Body of pancreas (tissue), 4 donors: ENCODE measurements around the gene HBG2. TPM values are rescaled to one million over a fixed set of nuclear protein-coding genes. Genes with fewer than 3 reads are reported as not detected.
"Not testable (repeated sequence)": the region's sequence is repeated elsewhere in the genome, so short reads cannot be mapped to it uniquely, and the experiment has no call there.

Experiments used
- ATAC-seq: fragments of 150-250 bp; one replicate; pipeline ENCODE4 v1.9.1; 2016
- DNase-seq, 4 donors: peaks; one replicate each; pipeline ENCODE4 v3.0.0-alpha.2; 2019
- H3K27ac ChIP-seq, 4 donors: fragments of 200-600 bp; sonication (generic); 1 replicate in 3 of 4; 2 replicates in 1 of 4; pipeline versions ENCODE4 v1.5.1 to v1.6.1; 2016 to 2019; ENCODE audit warnings: mild to moderate bottlenecking in 1 of 4, mixed read lengths in 1 of 4, moderate library complexity in 1 of 4
- H3K27me3 ChIP-seq, 2 donors: fragments of 200-600 bp; sonication (generic); one replicate each; pipeline ENCODE4 v1.6.0; 2016; ENCODE audit warnings: mild to moderate bottlenecking in 1 of 2
- H3K36me3 ChIP-seq, 2 donors: fragments of 200-600 bp; sonication (generic); replicated peaks in 1 of 2; 2 replicates each; pipeline ENCODE4 v1.5.1; 2016; ENCODE audit warnings: low read depth in 2 of 2; ENCODE audit not compliant: insufficient read depth in 1 of 2
- H3K4me1 ChIP-seq: fragments of 200-600 bp; sonication (generic); one replicate; pipeline ENCODE4 v1.6.0; 2016
- H3K4me3 ChIP-seq, 2 donors: fragments of 200-600 bp; sonication (generic); 1 replicate in 1 of 2; 2 replicates in 1 of 2; pipeline ENCODE4 v1.5.1; 2016 to 2019
- H3K9me3 ChIP-seq, 3 donors: fragments of 200-600 bp; sonication (generic); 1 replicate in 2 of 3; 2 replicates in 1 of 3; pipeline ENCODE4 v1.5.1; 2016
- CTCF ChIP-seq, 7 experiments: fragments of 450-650 bp in 4 of 7; fragments of 200-600 bp in 3 of 7; sonication (generic) in 3 of 7; IDR thresholded peaks; one replicate each; pipeline ENCODE4 v1.5.1; 2016 to 2019; ENCODE audit warnings: antibody characterized with exemption in 7 of 7
- POLR2A ChIP-seq, 3 donors: fragments of 450-650 bp; IDR thresholded peaks; one replicate each; pipeline ENCODE4 v1.6.1; 2016; ENCODE audit warnings: antibody characterized with exemption in 3 of 3, mild to moderate bottlenecking in 2 of 3
- WGBS, 2 donors: methylation state at CpG; one replicate each; pipeline ENCODE4 v1.1.5; 2017; 5-methylcytosine and 5-hydroxymethylcytosine counted together
- intact Hi-C: fragments of 100-400 bp; cut with DNase I; formaldehyde crosslinking; loops from one replicate; pipeline ENCODE4 v1.15.1; 2023
- total RNA-seq, 2 donors: library from RNA; depleted of rRNA; stranded (reverse); fragments of >200 nt; gene quantifications; one replicate each; pipeline ENCODE4 v1.1.0, GENCODE V29; 2016

HBG2 gene
- total RNA-seq, 2 donors from 2014 or later: not detected

GRCh38 chr11:5257296-5257695 lies 2.7 kb upstream of the HBG2 start:
- Histone ChIP-seq H3K4me1 (no peaks in the 10 kb centered on the region), H3K9me3 (no peaks in the 10 kb centered on the region), H3K27me3 (no peaks in the 10 kb centered on the region), H3K36me3 (no peaks in the 10 kb centered on the region), H3K4me3 (no peak overlapping the region), H3K27ac (no peak overlapping the region)
- no peak for ATAC-seq
- no peak for DNase-seq
- TF ChIP-seq POLR2A (IDR thresholded peaks at IDR 0.05) (no peak), CTCF (IDR thresholded peaks at IDR 0.05) (no peak)
- WGBS, 2 donors: 13 to 17% methylated on average over 2 of the region's 2 CpGs
- intact Hi-C loops: no loop called here

DNA sequence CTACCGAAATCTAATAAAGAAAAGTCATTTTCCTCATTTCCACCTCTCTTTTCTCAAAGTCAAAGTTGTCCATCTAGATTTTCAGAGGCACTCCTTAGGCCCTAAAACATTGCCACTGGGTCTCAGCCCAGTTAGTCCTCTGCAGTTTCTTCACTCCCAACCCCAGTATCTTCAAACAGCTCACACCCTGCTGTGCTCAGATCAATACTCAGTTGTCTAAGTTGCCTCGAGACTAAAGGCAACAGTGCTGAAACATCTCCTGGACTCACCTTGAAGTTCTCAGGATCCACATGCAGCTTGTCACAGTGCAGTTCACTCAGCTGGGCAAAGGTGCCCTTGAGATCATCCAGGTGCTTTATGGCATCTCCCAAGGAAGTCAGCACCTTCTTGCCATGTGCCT lies 558 bp downstream of the HBG2 start:
- H3K27me3 ChIP-seq, H3K9me3 ChIP-seq, ATAC-seq, DNase-seq, H3K27ac ChIP-seq, intact Hi-C loops, H3K4me1 ChIP-seq, H3K4me3 ChIP-seq, H3K36me3 ChIP-seq: not testable (repeated sequence)
- WGBS, 2 donors: 51 to 61% methylated on average over 2 of the region's 2 CpGs

DNA sequence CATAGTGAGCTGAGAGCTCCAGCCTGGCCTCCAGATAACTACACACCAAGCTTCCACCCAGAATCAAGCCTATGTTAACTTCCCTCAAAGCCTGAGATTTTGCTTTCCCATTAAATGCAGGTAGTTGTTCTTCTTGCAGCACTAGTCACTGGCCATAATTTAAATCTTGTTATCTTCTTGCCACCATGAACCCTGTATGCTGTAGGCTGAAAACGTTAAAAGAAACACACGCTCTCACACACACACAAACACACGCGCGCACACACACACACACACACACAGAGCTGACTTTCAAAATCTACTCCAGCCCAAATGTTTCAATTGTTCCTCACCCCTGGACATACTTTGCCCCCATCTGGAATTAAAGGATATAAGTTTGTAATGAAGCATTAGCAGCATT lies 1.1 kb downstream of the HBG2 start:
- H3K4me3 ChIP-seq, DNase-seq, H3K36me3 ChIP-seq, H3K27me3 ChIP-seq, H3K9me3 ChIP-seq, intact Hi-C loops, ATAC-seq, H3K27ac ChIP-seq, H3K4me1 ChIP-seq: not testable (repeated sequence)
- 78 to 80% methylated on average over 5 of the region's 5 CpGs for WGBS, 2 donors

- no peak overlapping the region for H3K4me3 ChIP-seq
- no peaks in the 10 kb centered on the region for H3K36me3 ChIP-seq
- H3K27ac ChIP-seq: no peak overlapping the region
- no peak for DNase-seq
- intact Hi-C loops: no loop called here
- no peak for TF ChIP-seq CTCF (IDR thresholded peaks at IDR 0.05)
- no peak for TF ChIP-seq POLR2A (IDR thresholded peaks at IDR 0.05)
- H3K4me1 ChIP-seq: no peaks in the 10 kb centered on the region
- ATAC-seq: no peak
- 34 to 47% methylated on average over 1 of the region's 1 CpG for WGBS, 2 donors
- no peaks in the 10 kb centered on the region for H3K27me3 ChIP-seq
- H3K9me3 ChIP-seq: no peaks in the 10 kb centered on the region
Observed at GRCh38 chr11:5252919-5253265, 1.7 kb downstream of the HBG2 start.

DNA sequence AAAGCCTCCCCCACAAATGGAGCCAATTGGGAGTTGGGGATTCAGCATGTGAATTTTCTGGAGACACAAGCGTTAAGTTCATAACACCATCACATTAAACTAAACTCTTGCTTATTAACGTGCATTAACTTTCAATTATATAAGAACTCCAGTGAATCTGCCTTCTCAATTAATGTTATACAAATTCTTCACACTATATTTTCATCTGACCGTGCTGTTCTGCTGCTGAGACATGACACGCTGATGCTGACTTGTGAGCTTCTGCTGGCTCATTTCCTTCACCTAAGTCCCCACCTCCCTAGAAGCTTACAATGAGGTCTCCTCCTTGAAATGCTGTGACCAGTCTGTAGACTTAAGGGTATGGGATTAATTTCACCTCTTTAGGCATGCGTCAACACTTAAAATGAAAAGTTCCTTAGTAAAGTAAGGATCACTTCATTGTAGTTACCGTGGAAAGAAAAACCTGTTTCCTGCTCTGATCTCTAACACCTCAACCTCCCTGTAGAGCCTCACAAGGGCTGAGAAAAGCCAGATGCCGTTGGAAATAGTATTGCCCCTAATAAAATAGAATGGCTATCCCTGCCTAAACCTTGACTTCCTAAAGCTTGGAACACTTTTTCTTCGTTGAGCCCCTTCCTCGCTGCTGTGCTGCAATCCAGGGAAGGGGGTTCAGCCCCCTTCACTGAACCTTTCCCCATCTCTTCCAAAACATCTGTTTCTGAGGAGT lies 2.2 kb downstream of the HBG2 start:
- intact Hi-C loops: no loop called here
- TF ChIP-seq POLR2A (IDR thresholded peaks at IDR 0.05): no peak
- no peak for TF ChIP-seq CTCF (IDR thresholded peaks at IDR 0.05)

DNA sequence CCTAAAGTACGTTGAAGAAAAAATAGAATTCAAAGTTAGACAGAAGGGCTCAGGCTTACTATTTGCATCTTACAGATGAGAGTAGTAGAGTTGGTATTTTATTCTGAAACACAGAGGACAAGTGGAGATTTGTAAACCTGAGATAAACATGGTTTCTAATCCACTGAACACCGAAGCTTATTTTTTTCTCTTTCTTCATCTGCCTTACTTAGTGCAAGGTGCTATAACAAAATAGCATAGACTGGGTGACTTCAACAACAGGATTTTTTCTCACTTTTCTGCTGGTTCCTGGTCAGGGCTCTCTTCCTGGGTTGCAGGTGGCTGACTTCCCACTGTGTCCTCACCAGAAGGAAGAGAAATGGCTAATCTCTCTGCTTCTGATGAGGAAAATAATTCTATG lies 2.8 kb downstream of the HBG2 start:
- Histone ChIP-seq H3K27ac (no peak overlapping the region), H3K36me3 (no peaks in the 10 kb centered on the region), H3K4me3 (no peak overlapping the region), H3K27me3 (no peaks in the 10 kb centered on the region), H3K9me3 (no peaks in the 10 kb centered on the region), H3K4me1 (no peaks in the 10 kb centered on the region)
- no peak for DNase-seq
- WGBS, 2 donors: 45 to 47% methylated on average over 2 of the region's 2 CpGs
- TF ChIP-seq POLR2A (IDR thresholded peaks at IDR 0.05) (no peak), CTCF (IDR thresholded peaks at IDR 0.05) (no peak)
- no peak for ATAC-seq
- intact Hi-C loops: no loop called here

More for the DNA sequence above, 2.2 kb downstream of the HBG2 start:
- Histone ChIP-seq H3K4me3 (no peak overlapping the region), H3K4me1 (no peaks in the 10 kb centered on the region), H3K36me3 (no peaks in the 10 kb centered on the region), H3K9me3 (no peaks in the 10 kb centered on the region), H3K27ac (no peak overlapping the region), H3K27me3 (no peaks in the 10 kb centered on the region)
- ATAC-seq (no peak), DNase-seq (no peak)
- WGBS, 2 donors: 64% methylated on average over 9 of the region's 9 CpGs
